B cell (primary cell): Measurements from ENCODE around the gene ZC3H7B. TPM values are rescaled to one million over a fixed set of nuclear protein-coding genes. Genes with fewer than 3 reads are reported as not detected.

Source experiments
- ATAC-seq: fragments of 200-7000 bp; cut with Tn5 transposase; one replicate; pipeline ENCODE4 v1.10.0; 2021; ENCODE audit warnings: low read depth, mild to moderate bottlenecking, moderate number of reproducible peaks, moderate library complexity
- CTCF ChIA-PET: fragments of 350-600 bp; sonication (Branson Sonifier 250); formaldehyde crosslinking; loops from one replicate; lab custom pipeline; 2021; ENCODE audit warnings: antibody characterized with exemption, inconsistent platforms; lab: Charles Lee
- POLR2A ChIA-PET: fragments of 350-600 bp; sonication (Branson Sonifier 250); formaldehyde crosslinking; loops from one replicate; lab custom pipeline; 2021; ENCODE audit warnings: antibody characterized with exemption; lab: Charles Lee
- DNase-seq: peaks from one replicate; pipeline ENCODE4 v3.0.0; 2013
- H2AFZ ChIP-seq: 2 replicates; pipeline ENCODE4 v1.6.1; 2012; ENCODE audit warnings: mild to moderate bottlenecking, low read depth, low read length; ENCODE audit not compliant: insufficient read depth, poor library complexity, severe bottlenecking
- H3K27ac ChIP-seq, 2 donors: 1 replicate in 1 of 2; 2 replicates in 1 of 2; pipeline ENCODE4 v1.5.1; 2012 to 2013; ENCODE audit warnings: low read length in 2 of 2, mild to moderate bottlenecking in 2 of 2, moderate library complexity in 1 of 2
- H3K27me3 ChIP-seq, 4 experiments: fragments of 200-600 bp in 1 of 4; sonication (generic) in 1 of 4; replicated peaks in 1 of 4; 1 replicate in 2 of 4; 2 replicates in 2 of 4; pipeline versions ENCODE4 v1.6.1 to v1.7.0; 2013 to 2016; ENCODE audit warnings: low read length in 3 of 4, mild to moderate bottlenecking in 2 of 4, mixed read lengths in 1 of 4, moderate library complexity in 1 of 4; ENCODE audit not compliant: insufficient read depth in 4 of 4, control insufficient read depth in 3 of 4; ENCODE audit errors: control extremely low read depth in 1 of 4
- H3K36me3 ChIP-seq, 2 experiments: replicated peaks in 1 of 2; 1 replicate in 1 of 2; 2 replicates in 1 of 2; pipeline versions ENCODE4 v1.6.1 to v1.7.1; 2013; ENCODE audit warnings: low read length in 1 of 2; ENCODE audit not compliant: insufficient read depth in 2 of 2, control insufficient read depth in 1 of 2; ENCODE audit errors: control extremely low read depth in 1 of 2, extremely low read depth in 1 of 2
- H3K4me1 ChIP-seq, 2 donors: fragments of 200-600 bp in 1 of 2; sonication (generic) in 1 of 2; 1 replicate in 1 of 2; 2 replicates in 1 of 2; pipeline versions ENCODE4 v1.5.1 to v1.6.1; 2013 to 2017; ENCODE audit warnings: low read length in 2 of 2; ENCODE audit not compliant: control insufficient read depth in 2 of 2, insufficient read depth in 2 of 2
- H3K4me2 ChIP-seq: replicated peaks from 2 replicates; pipeline ENCODE3; 2012; ENCODE audit warnings: mild to moderate bottlenecking, low read depth, low read length; ENCODE audit not compliant: poor library complexity, severe bottlenecking
- H3K4me3 ChIP-seq, 5 experiments: fragments of 200-600 bp in 1 of 5; sonication (generic) in 1 of 5; 1 replicate in 3 of 5; 2 replicates in 2 of 5; pipeline versions ENCODE4 v1.5.1 to v1.7.0; 2011 to 2016; ENCODE audit warnings: low read length in 4 of 5, mild to moderate bottlenecking in 4 of 5, low read depth in 2 of 5, control low read depth in 1 of 5, moderate library complexity in 1 of 5; ENCODE audit not compliant: insufficient read depth in 1 of 5; ENCODE audit errors: control extremely low read depth in 1 of 5, extremely low read depth in 1 of 5
- H3K79me2 ChIP-seq: fragments of 200-600 bp; sonication (generic); one replicate; pipeline ENCODE4 v1.6.0; 2016; ENCODE audit warnings: low read length; ENCODE audit not compliant: control insufficient read depth, insufficient read depth
- H3K9ac ChIP-seq: fragments of 200-600 bp; sonication (generic); 2 replicates; pipeline ENCODE4 v1.6.1; 2017; ENCODE audit warnings: mild to moderate bottlenecking, low read length, moderate library complexity
- H3K9me3 ChIP-seq, 3 donors: one replicate each; pipeline versions ENCODE4 v1.6.1 to v1.7.1; 2013; ENCODE audit warnings: low read length in 2 of 3; ENCODE audit not compliant: control insufficient read depth in 2 of 3, insufficient read depth in 1 of 3; ENCODE audit errors: control extremely low read depth in 1 of 3
- H4K20me1 ChIP-seq: 2 replicates; pipeline ENCODE4 v1.6.0; 2012; ENCODE audit warnings: mild to moderate bottlenecking, low read length; ENCODE audit not compliant: insufficient read depth, control insufficient read depth, poor library complexity, severe bottlenecking
- H3K27ac Mint-ChIP-seq: one replicate; pipeline ENCODE4 v1.8.0; 2021; ENCODE audit warnings: mixed read lengths
- H3K27me3 Mint-ChIP-seq: one replicate; pipeline ENCODE4 v1.8.0; 2021; ENCODE audit warnings: mixed read lengths
- H3K4me1 Mint-ChIP-seq: one replicate; pipeline ENCODE4 v1.8.0; 2021; ENCODE audit warnings: mixed read lengths
- H3K4me3 Mint-ChIP-seq: one replicate; pipeline ENCODE4 v1.8.0; 2021; ENCODE audit warnings: mixed read lengths
- H3K9me3 Mint-ChIP-seq: one replicate; pipeline ENCODE4 v1.8.0; 2022; ENCODE audit warnings: mixed read lengths; ENCODE audit not compliant: insufficient read depth
- EZH2 ChIP-seq: IDR thresholded peaks from 2 replicates; pipeline ENCODE4 v1.6.1; 2012; ENCODE audit warnings: borderline replicate concordance, low read depth, mild to moderate bottlenecking, moderate library complexity, low read length; ENCODE audit not compliant: insufficient read depth, poor library complexity, severe bottlenecking
- WGBS: methylation state at CpG from one replicate; pipeline ENCODE4 v1.1.5; 2013; ENCODE audit warnings: missing lambda C conversion rate; ENCODE audit not compliant: insufficient coverage; 5-methylcytosine and 5-hydroxymethylcytosine counted together
- intact Hi-C: fragments of 100-400 bp; cut with micrococcal nuclease; formaldehyde crosslinking; loops from one replicate; pipeline ENCODE4 v1.10.0; 2022
- polyA plus RNA-seq: library from polyadenylated mRNA; depleted of rRNA; stranded (reverse); fragments of >200 nt; gene quantifications from 2 replicates; pipeline ENCODE4 v1.2.3, GENCODE V29; 2012
- total RNA-seq, 2 donors: library from RNA; stranded (reverse); fragments of 120-200 nt in 1 of 2; gene quantifications; 1 replicate in 1 of 2; 2 replicates in 1 of 2; pipeline versions ENCODE4 v1.2.3 to v1.2.4, GENCODE V29; 2013 to 2022
- TF ChIP-seq, protein P1 (sequence below): fragments of 200-600 bp; IDR thresholded peaks from one replicate; pipeline ENCODE4 v1.8.0; 2022; ENCODE audit warnings: antibody characterized with exemption, mild to moderate bottlenecking

Gene ZC3H7B
- total and polyA plus RNA-seq, 2 donors (not counting 1 experiment from before 2014, with no cell fraction given): 29.8 to 41.9 TPM

GRCh38 chr22:41332217-41332939 lies 31.1 kb downstream of the ZC3H7B start:
- no peaks in the 10 kb centered on the region for H3K4me1 Mint-ChIP-seq
- Histone ChIP-seq H3K27me3 (no peaks in the 10 kb centered on the region), H3K9ac (no peak overlapping the region), H3K9me3 (no peaks in the 10 kb centered on the region), H3K36me3 (peaks cover 4 to 63% of the 10 kb centered on the region in 2 experiments), H2AFZ (no peak overlapping the region), H3K4me1 (no peaks in the 10 kb centered on the region), H3K27ac (no peak overlapping the region), H3K4me3 (no peak overlapping the region), H3K4me2 (no peak overlapping the region), H4K20me1 (no peaks in the 10 kb centered on the region), H3K79me2 (no peaks in the 10 kb centered on the region)
- no peak overlapping the region for H3K27ac Mint-ChIP-seq
- ChIA-PET CTCF (no interaction called here), POLR2A (no interaction called here)
- TF ChIP-seq, protein P1, sequence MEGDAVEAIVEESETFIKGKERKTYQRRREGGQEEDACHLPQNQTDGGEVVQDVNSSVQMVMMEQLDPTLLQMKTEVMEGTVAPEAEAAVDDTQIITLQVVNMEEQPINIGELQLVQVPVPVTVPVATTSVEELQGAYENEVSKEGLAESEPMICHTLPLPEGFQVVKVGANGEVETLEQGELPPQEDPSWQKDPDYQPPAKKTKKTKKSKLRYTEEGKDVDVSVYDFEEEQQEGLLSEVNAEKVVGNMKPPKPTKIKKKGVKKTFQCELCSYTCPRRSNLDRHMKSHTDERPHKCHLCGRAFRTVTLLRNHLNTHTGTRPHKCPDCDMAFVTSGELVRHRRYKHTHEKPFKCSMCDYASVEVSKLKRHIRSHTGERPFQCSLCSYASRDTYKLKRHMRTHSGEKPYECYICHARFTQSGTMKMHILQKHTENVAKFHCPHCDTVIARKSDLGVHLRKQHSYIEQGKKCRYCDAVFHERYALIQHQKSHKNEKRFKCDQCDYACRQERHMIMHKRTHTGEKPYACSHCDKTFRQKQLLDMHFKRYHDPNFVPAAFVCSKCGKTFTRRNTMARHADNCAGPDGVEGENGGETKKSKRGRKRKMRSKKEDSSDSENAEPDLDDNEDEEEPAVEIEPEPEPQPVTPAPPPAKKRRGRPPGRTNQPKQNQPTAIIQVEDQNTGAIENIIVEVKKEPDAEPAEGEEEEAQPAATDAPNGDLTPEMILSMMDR: no peak
- no peak for TF ChIP-seq EZH2
- H3K27me3 Mint-ChIP-seq: no peaks in the 10 kb centered on the region
- 96% methylated on average over 15 of the region's 15 CpGs for WGBS
- intact Hi-C loops: no loop called here
- no peak for ATAC-seq
- no peaks in the 10 kb centered on the region for H3K9me3 Mint-ChIP-seq
- no peak overlapping the region for H3K4me3 Mint-ChIP-seq
- DNase-seq: no peak

- intact Hi-C loops: no loop called here
- Histone ChIP-seq H2AFZ (no peak overlapping the region), H4K20me1 (no peaks in the 10 kb centered on the region), H3K9ac (no peak overlapping the region), H3K4me2 (no peak overlapping the region), H3K9me3 (no peaks in the 10 kb centered on the region), H3K27me3 (no peaks in the 10 kb centered on the region), H3K27ac (no peak overlapping the region), H3K79me2 (no peaks in the 10 kb centered on the region), H3K4me1 (no peaks in the 10 kb centered on the region), H3K4me3 (no peak overlapping the region), H3K36me3 (peaks cover 0 to 54% of the 10 kb centered on the region in 2 experiments)
- ChIA-PET CTCF (no interaction called here), POLR2A (no interaction called here)
- ATAC-seq (no peak), DNase-seq (no peak)
- no peaks in the 10 kb centered on the region for H3K4me1 Mint-ChIP-seq
- no peaks in the 10 kb centered on the region for H3K27me3 Mint-ChIP-seq
- H3K27ac Mint-ChIP-seq: no peak overlapping the region
- H3K4me3 Mint-ChIP-seq: no peak overlapping the region
- no peak for TF ChIP-seq EZH2
- TF ChIP-seq, protein P1: no peak
- H3K9me3 Mint-ChIP-seq: no peaks in the 10 kb centered on the region
- WGBS: 100% methylated on average over 3 of the region's 3 CpGs
Measured at GRCh38 chr22:41333806-41334205, 32.5 kb downstream of the ZC3H7B start.
